Measurements from ENCODE around the gene ZMYND10. TPM values are rescaled to one million over a fixed set of nuclear protein-coding genes. Genes with fewer than 3 reads are reported as not detected.

Gene ZMYND10
- total RNA-seq, 1 experiment from 2014 or later: 0.29 TPM

DNA sequence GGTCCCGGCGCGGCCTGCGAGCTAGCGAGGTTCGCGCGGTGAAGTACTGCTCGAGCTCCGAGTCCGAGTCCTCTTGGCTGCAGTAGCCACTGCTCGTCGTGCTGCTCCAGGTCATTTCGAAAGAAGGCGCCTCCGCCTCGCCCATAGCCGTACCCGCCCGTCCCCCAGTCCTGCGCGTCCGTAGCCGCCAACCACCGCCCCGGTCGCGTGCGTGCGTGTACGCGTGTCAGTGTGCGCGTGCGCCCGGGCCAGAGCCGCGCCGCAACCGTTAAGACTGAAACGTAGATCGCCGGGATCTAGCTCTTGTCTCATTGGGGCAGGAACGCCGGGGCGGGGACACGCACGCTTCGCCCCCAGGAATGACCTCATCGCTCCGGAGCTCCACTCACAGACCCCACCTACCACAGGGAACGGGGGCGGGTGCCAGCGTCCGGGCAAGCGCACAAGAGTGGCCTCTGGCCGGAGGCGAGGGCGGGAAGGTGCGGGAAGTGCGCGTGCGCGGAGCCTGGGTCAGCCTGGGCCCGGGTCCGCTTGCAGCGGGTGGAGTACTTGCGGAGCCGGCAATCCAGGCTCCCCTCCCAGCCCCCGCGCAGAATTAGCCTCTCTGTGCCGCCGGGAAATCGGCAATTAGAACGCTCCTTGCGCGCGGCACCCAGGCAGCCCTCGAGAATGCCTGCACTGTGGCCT lies 8.2 kb downstream of the ZMYND10 start:
- intact Hi-C loops (cut with micrococcal nuclease; ENCODE audit: unreplicated experiment): loop anchor here (1.0 kb wide), 1 partner anchor 9 kb away; the partner anchor contains the start of gene TUSC2

DNA sequence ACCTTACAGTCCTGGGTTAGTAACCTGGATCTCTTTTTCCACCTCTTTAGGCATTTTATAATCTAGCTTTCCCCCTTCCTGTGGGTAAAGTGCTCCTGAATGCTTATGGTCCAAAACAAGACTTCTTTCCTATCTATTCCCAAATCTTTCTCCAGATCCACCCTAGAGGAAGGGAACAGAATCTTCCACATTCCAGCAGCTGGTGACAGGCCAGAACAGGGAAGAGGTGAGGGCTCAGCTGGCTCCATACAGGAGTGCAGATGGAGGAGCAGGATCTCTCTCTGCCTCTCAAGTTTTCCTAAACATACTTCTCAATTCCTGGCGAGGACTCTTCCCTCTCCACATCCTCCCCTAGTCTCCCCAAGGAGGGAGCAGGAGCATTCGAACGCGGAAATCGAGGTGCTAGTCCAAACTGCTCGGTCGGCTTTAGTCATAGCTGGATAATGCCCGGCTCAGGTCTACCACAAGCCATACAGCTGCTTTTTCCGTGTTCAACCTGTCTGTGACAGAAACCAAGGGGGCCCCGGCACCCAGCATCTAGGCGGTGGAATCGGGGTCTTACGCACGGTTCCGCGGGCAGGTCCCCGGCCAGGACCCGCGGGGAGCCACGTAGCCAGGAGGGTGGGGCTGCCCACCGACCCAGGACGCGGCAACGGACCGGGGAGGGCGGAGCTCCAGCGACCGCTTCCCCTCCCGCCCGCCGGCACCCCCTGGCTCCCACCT lies 8.9 kb downstream of the ZMYND10 start:
- intact Hi-C loops (cut with micrococcal nuclease; ENCODE audit: unreplicated experiment): loop anchor here (1.0 kb wide), 1 partner anchor 8 kb away; the partner anchor contains the start of gene TUSC2
- CTCF ChIA-PET: interaction anchor here (0.6 to 2.4 kb wide), 16 partner anchors 8 to 206 kb away, joined by 3 to 27 read pairs (median 4); partner anchors contain the start of genes CYB561D2, GNAI2, HYAL1 and HYAL3

More for the DNA sequence above, 8.2 kb downstream of the ZMYND10 start:
- H3K4me1 Mint-ChIP-seq (ENCODE audit: low read depth, unreplicated experiment): peaks cover 11% of the 10 kb centered on the region
- no peaks in the 10 kb centered on the region for H3K9me3 Mint-ChIP-seq (ENCODE audit: unreplicated experiment)
- peak overlapping the region; percentile 63 for H3K4me3 ChIP-seq (ENCODE audit: low read depth, low read length)
- peaks cover 16% of the 10 kb centered on the region for H3K4me1 ChIP-seq
- DNase-seq: peak; percentile 99
- no TSS peak for BruUV-seq (replicated peaks)
- H3K27me3 ChIP-seq (replicated peaks; ENCODE audit: control insufficient read depth, insufficient read depth, low read length): no peaks in the 10 kb centered on the region
- ChIA-PET CTCF (interaction anchor here (0.6 to 2.4 kb wide), 17 partner anchors 8 to 205 kb away, joined by 3 to 27 read pairs (median 4); partner anchors contain the start of genes CYB561D2, GNAI2, HYAL1 and HYAL3), POLR2A (interaction anchor here (0.6 to 2.7 kb wide), 23 partner anchors 8 to 1377 kb away, joined by 3 to 57 read pairs (median 4); partner anchors contain the start of genes C3orf18, CISH, CYB561D2 and GNAI2)
- no peak for TF ChIP-seq CTCF (IDR thresholded peaks at IDR 0.05; ENCODE audit: insufficient read depth in 1 of 2, low read depth in 1 of 2, low read length in 1 of 2, severe bottlenecking in 1 of 2, unreplicated experiment in 1 of 2)
- H3K4me3 Mint-ChIP-seq (ENCODE audit: unreplicated experiment): peak overlapping the region; percentile 94
- peak overlapping the region; percentile 95 for H3K27ac Mint-ChIP-seq (ENCODE audit: unreplicated experiment)
- 0 out of 2 replicates have a peak, but pooled peaks cover 3% of the 10 kb centered on the region for H3K36me3 ChIP-seq (ENCODE audit: control insufficient read depth, insufficient read depth, low read length)
- no peaks in the 10 kb centered on the region for H3K27me3 Mint-ChIP-seq (ENCODE audit: insufficient read depth, unreplicated experiment)
- H3K9me3 ChIP-seq: no peaks in the 10 kb centered on the region
- peaks cover 50% of the 10 kb centered on the region for H3K36me3 Mint-ChIP-seq (ENCODE audit: insufficient read depth, unreplicated experiment)

More for the DNA sequence above, 8.9 kb downstream of the ZMYND10 start:
- H3K4me3 Mint-ChIP-seq (ENCODE audit: unreplicated experiment): peak overlapping the region; percentile 94
- no peaks in the 10 kb centered on the region for H3K27me3 ChIP-seq (replicated peaks; ENCODE audit: control insufficient read depth, insufficient read depth, low read length)
- peaks cover 16% of the 10 kb centered on the region for H3K4me1 ChIP-seq
- peaks cover 57% of the 10 kb centered on the region for H3K36me3 Mint-ChIP-seq (ENCODE audit: insufficient read depth, unreplicated experiment)
- DNase-seq: no peak
- 0 out of 2 replicates have a peak, but pooled peaks cover 3% of the 10 kb centered on the region for H3K36me3 ChIP-seq (ENCODE audit: control insufficient read depth, insufficient read depth, low read length)
- H3K4me3 ChIP-seq (ENCODE audit: low read depth, low read length): peak overlapping the region; percentile 63
- H3K9me3 Mint-ChIP-seq (ENCODE audit: unreplicated experiment): no peaks in the 10 kb centered on the region
- no peak for TF ChIP-seq CTCF (IDR thresholded peaks at IDR 0.05; ENCODE audit: insufficient read depth in 1 of 2, low read depth in 1 of 2, low read length in 1 of 2, severe bottlenecking in 1 of 2, unreplicated experiment in 1 of 2)
- peak overlapping the region; percentile 95 for H3K27ac Mint-ChIP-seq (ENCODE audit: unreplicated experiment)
- TSS peak; percentile 68 for BruUV-seq (replicated peaks)
- H3K4me1 Mint-ChIP-seq (ENCODE audit: low read depth, unreplicated experiment): peaks cover 11% of the 10 kb centered on the region
- H3K9me3 ChIP-seq: no peaks in the 10 kb centered on the region
- no peaks in the 10 kb centered on the region for H3K27me3 Mint-ChIP-seq (ENCODE audit: insufficient read depth, unreplicated experiment)
- POLR2A ChIA-PET: interaction anchor here (0.6 to 2.7 kb wide), 23 partner anchors 9 to 1376 kb away, joined by 3 to 57 read pairs (median 4); partner anchors contain the start of genes C3orf18, CISH, CYB561D2 and GNAI2
